C4-2B (cell line): Measurements from ENCODE around the gene B4GALT6.

Source experiments
- H3K27ac ChIP-seq: fragments of 450-650 bp; 2 replicates; pipeline ENCODE4 v1.5.1; 2017
- CTCF ChIP-seq: fragments of 450-650 bp; conservative IDR thresholded peaks from 2 replicates; pipeline ENCODE4 v1.5.1; 2017; ENCODE audit warnings: mild to moderate bottlenecking
- ZFX ChIP-seq: fragments of 450-650 bp; IDR thresholded peaks from 2 replicates; pipeline ENCODE4 v1.6.1; 2017

The B4GALT6 gene

GRCh38 chr18:31652357-31652756 is 32.0 kb downstream of the B4GALT6 start:
- no peak overlapping the region for H3K27ac ChIP-seq
- TF ChIP-seq CTCF (no peak), ZFX (no peak)

- TF ChIP-seq CTCF (no peak), ZFX (no peak)
Observed at GRCh38 chr18:31651369-31651768, 33.0 kb downstream of the B4GALT6 start.

GRCh38 chr18:31649978-31650719 is 34.2 kb downstream of the B4GALT6 start:
- H3K27ac ChIP-seq = no peak overlapping the region
- TF ChIP-seq CTCF = no peak
- no peak for TF ChIP-seq ZFX

More at GRCh38 chr18:31651369-31651768, 33.0 kb downstream of the B4GALT6 start:
- H3K27ac ChIP-seq = no peak overlapping the region

- H3K27ac ChIP-seq = no peak overlapping the region
Observed at GRCh38 chr18:31649449-31649848, 34.9 kb downstream of the B4GALT6 start.

GRCh38 chr18:31648966-31649429 is 35.4 kb downstream of the B4GALT6 start:
- TF ChIP-seq ZFX = no peak
- no peak for TF ChIP-seq CTCF
- H3K27ac ChIP-seq = no peak overlapping the region

More at GRCh38 chr18:31649449-31649848, 34.9 kb downstream of the B4GALT6 start:
- TF ChIP-seq CTCF (no peak), ZFX (no peak)

GRCh38 chr18:31648458-31648857 is 35.9 kb downstream of the B4GALT6 start:
- no peak overlapping the region for H3K27ac ChIP-seq
- TF ChIP-seq CTCF (no peak), ZFX (no peak)

- H3K27ac ChIP-seq = no peak overlapping the region
Observed at GRCh38 chr18:31647127-31647753, 37.1 kb downstream of the B4GALT6 start.

More at GRCh38 chr18:31647127-31647753, 37.1 kb downstream of the B4GALT6 start:
- TF ChIP-seq ZFX (no peak), CTCF (no peak)
